ENCODE data around the gene WDR46. TPM values are rescaled to one million over a fixed set of nuclear protein-coding genes. Genes with fewer than 3 reads are reported as not detected.

Gene WDR46
- polyA plus RNA-seq, 2 of the 4 experiments (the other 2 are of a cell fraction), result 35.1 to 88.4 TPM

DNA sequence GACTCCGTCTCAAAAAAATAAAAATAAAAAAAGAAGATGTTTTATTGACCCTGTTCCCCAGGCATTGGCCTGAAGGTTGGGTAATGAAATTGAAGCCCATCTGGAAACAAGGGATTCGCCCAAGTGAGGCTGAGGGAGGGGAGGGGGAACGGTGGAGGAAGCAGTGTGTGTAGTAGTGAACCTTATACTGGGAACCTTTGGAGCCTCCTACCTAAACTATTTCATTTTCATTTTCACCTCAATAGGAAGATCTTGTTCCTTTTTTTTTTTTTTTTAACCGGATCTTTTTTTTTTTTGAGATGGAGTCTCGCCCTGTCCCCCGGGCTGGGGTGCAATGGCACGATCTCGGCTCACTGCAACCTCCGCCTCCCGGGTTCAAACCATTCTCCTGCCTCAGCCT lies 41.7 kb upstream of the WDR46 start:
- Histone ChIP-seq H3K27ac (no peak overlapping the region), H3K9me3 (no peaks in the 10 kb centered on the region)
- ATAC-seq, result no peak

GRCh38 chr6:33329058-33329457 lies 40.0 kb upstream of the WDR46 start:
- Histone ChIP-seq H3K4me1 (peaks cover 3% of the 10 kb centered on the region), H3K4me2 (no peak overlapping the region), H3K9me3 (no peaks in the 10 kb centered on the region), H3K27ac (no peak overlapping the region), H3K4me3 (no peak overlapping the region)
- DNase-seq (ENCODE audit: low read depth in 1 of 2, low spot score in 1 of 2) (no peak), ATAC-seq (peak in 1 of 2 experiments; percentile 26; a peak in 1 of 6 replicates), FAIRE-seq (no peak)
- ChIA-PET POLR2A (interaction anchor here (1.2 kb wide), 1 partner anchor 11 kb away, joined by 3 read pairs; no protein-coding TSS in a partner anchor), CTCF (interaction anchor here (0.5 to 0.6 kb wide), 2 partner anchors 19 to 22 kb away, joined by 3 to 4 read pairs; no protein-coding TSS in a partner anchor)
- TF ChIP-seq ESRRA (IDR thresholded peaks at IDR 0.05; ENCODE audit: borderline replicate concordance, low read length) (no peak), EP300 (IDR thresholded peaks at IDR 0.05) (no peak), ZNF302 (CRISPR knock-in tag; IDR thresholded peaks at IDR 0.05) (no peak), BHLHE40 (IDR thresholded peaks at IDR 0.05; ENCODE audit: low read depth, low read length) (no peak), KDM1A (IDR thresholded peaks at IDR 0.05; ENCODE audit: low read depth) (no peak), POLR2AphosphoS2 (conservative IDR thresholded peaks at IDR 0.05; ENCODE audit: low read length) (no peak), HOXB5 (CRISPR knock-in tag; IDR thresholded peaks at IDR 0.05) (no peak), JUNB (IDR thresholded peaks at IDR 0.05) (no peak), EHMT2 (IDR thresholded peaks at IDR 0.05; ENCODE audit: low read depth) (no peak), CEBPB (IDR thresholded peaks at IDR 0.05) (no peak), FOXS1 (CRISPR knock-in tag; IDR thresholded peaks at IDR 0.05) (no peak), MAFK (IDR thresholded peaks at IDR 0.05; ENCODE audit: partially characterized antibody) (no peak), ELK1 (IDR thresholded peaks at IDR 0.05; ENCODE audit: low read depth, low read length) (no peak), NR3C1 (IDR thresholded peaks at IDR 0.05) (no peak), NFE2L2 (conservative IDR thresholded peaks at IDR 0.05; ENCODE audit: low read length) (no peak), HOXA7 (CRISPR knock-in tag; IDR thresholded peaks at IDR 0.05) (no peak), CBX8 (IDR thresholded peaks at IDR 0.05) (no peak)
- WGBS (ENCODE audit: missing lambda C conversion rate), result 30% methylated on average over 2 of the region's 5 CpGs

More for the DNA sequence above, 41.7 kb upstream of the WDR46 start:
- 68% methylated on average over 10 of the region's 10 CpGs for whole genome bisulfite sequencing (ENCODE audit: missing lambda C conversion rate)
- CTCF ChIA-PET, result no interaction called here
- FAIRE-seq, result no peak
- TF ChIP-seq, protein P1, sequence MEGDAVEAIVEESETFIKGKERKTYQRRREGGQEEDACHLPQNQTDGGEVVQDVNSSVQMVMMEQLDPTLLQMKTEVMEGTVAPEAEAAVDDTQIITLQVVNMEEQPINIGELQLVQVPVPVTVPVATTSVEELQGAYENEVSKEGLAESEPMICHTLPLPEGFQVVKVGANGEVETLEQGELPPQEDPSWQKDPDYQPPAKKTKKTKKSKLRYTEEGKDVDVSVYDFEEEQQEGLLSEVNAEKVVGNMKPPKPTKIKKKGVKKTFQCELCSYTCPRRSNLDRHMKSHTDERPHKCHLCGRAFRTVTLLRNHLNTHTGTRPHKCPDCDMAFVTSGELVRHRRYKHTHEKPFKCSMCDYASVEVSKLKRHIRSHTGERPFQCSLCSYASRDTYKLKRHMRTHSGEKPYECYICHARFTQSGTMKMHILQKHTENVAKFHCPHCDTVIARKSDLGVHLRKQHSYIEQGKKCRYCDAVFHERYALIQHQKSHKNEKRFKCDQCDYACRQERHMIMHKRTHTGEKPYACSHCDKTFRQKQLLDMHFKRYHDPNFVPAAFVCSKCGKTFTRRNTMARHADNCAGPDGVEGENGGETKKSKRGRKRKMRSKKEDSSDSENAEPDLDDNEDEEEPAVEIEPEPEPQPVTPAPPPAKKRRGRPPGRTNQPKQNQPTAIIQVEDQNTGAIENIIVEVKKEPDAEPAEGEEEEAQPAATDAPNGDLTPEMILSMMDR (IDR thresholded peaks at IDR 0.05), result no peak
- no peak for TF ChIP-seq MAZ (IDR thresholded peaks at IDR 0.05; ENCODE audit: borderline replicate concordance, low read depth, low read length)
- no peak for TF ChIP-seq ZNF302 (CRISPR knock-in tag; IDR thresholded peaks at IDR 0.05)
- TF ChIP-seq EHF (CRISPR knock-in tag; IDR thresholded peaks at IDR 0.05), result no peak
- TF ChIP-seq CHD4 (IDR thresholded peaks at IDR 0.05; ENCODE audit: borderline replicate concordance), result no peak
- TF ChIP-seq JUNB (IDR thresholded peaks at IDR 0.05), result no peak
- TF ChIP-seq HOXB5 (CRISPR knock-in tag; IDR thresholded peaks at IDR 0.05), result no peak
- no peak for TF ChIP-seq NR3C1 (IDR thresholded peaks at IDR 0.05)
- no peak for TF ChIP-seq HEYL (CRISPR knock-in tag; IDR thresholded peaks at IDR 0.05)
- TF ChIP-seq, protein P2, sequence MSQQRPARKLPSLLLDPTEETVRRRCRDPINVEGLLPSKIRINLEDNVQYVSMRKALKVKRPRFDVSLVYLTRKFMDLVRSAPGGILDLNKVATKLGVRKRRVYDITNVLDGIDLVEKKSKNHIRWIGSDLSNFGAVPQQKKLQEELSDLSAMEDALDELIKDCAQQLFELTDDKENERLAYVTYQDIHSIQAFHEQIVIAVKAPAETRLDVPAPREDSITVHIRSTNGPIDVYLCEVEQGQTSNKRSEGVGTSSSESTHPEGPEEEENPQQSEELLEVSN (IDR thresholded peaks at IDR 0.05; ENCODE audit: borderline replicate concordance, low read depth), result no peak
- no peak for TF ChIP-seq HMGXB4 (CRISPR knock-in tag; IDR thresholded peaks at IDR 0.05; ENCODE audit: borderline replicate concordance)
- no peak for TF ChIP-seq PHF8 (IDR thresholded peaks at IDR 0.05; ENCODE audit: borderline replicate concordance, low read depth)
- no peak for TF ChIP-seq CBX2 (IDR thresholded peaks at IDR 0.05; ENCODE audit: borderline replicate concordance, low read depth)
- TF ChIP-seq, protein P3, sequence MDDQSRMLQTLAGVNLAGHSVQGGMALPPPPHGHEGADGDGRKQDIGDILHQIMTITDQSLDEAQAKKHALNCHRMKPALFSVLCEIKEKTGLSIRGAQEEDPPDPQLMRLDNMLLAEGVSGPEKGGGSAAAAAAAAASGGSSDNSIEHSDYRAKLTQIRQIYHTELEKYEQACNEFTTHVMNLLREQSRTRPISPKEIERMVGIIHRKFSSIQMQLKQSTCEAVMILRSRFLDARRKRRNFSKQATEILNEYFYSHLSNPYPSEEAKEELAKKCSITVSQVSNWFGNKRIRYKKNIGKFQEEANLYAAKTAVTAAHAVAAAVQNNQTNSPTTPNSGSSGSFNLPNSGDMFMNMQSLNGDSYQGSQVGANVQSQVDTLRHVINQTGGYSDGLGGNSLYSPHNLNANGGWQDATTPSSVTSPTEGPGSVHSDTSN (IDR thresholded peaks at IDR 0.05), result no peak
- DNase-seq (ENCODE audit: low read depth in 1 of 2, low spot score in 1 of 2), result no peak
- no peak overlapping the region for H3K4me3 ChIP-seq
- H3K4me1 ChIP-seq, result no peaks in the 10 kb centered on the region
- POLR2A ChIA-PET, result no interaction called here
- no peak overlapping the region for H3K4me2 ChIP-seq

Measured in A549 (cell line).